ENCODE data around the gene RAB5B. TPM values are rescaled to one million over a fixed set of nuclear protein-coding genes. Genes with fewer than 3 reads are reported as not detected.

The RAB5B gene
- total and polyA plus RNA-seq, 7 donors: 82.8 to 113 (median 101) TPM

DNA sequence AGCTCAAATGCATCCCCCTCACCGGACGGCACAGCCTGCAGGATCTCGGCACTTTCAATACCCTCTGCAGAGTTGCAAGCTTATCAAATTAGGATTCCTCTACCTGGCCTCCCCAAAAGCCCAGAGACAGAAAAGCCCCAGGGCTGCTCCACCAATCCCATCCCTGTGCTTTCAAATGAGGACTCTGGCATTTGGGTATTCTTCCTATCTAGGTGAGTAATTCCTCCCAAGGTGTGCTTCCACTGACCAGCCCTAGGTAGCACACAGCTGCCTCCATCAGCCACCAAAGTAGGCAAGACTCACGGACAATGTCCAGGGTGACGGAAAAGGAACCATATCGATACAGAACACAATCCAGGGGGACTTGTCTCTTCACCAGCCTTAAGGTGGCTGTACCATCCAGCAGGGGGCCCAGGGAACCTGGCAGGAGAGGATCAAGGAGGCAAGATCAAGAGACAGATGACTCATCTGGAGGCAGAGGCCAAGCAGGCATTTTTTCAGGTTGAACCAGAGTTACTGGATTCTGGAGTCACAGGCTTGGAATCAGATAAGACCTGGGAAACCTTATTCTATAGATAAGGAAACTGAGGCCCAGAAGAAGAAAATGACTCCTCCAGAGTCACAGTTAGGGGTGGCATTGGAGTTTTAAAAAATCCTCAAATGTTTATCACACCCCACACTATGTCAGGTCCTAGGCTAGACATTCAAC lies 17.9 kb upstream of the RAB5B start:
- peaks cover 0 to 25% (median 12%) of the 10 kb centered on the region in 4 donors for H3K36me3 ChIP-seq
- WGBS, 2 donors: 91 to 94% methylated on average over 6 of the region's 6 CpGs
- H3K4me1 ChIP-seq: no peaks in the 10 kb centered on the region
- DNase-seq: no peak
- no peak overlapping the region for H3K27ac ChIP-seq
- H3K27me3 ChIP-seq: no peaks in the 10 kb centered on the region
- H3K4me3 ChIP-seq: no peak overlapping the region
- no peak for TF ChIP-seq EP300 (IDR thresholded peaks at IDR 0.05)
- TF ChIP-seq POLR2AphosphoS5 (IDR thresholded peaks at IDR 0.05): no peak
- TF ChIP-seq, protein P1, sequence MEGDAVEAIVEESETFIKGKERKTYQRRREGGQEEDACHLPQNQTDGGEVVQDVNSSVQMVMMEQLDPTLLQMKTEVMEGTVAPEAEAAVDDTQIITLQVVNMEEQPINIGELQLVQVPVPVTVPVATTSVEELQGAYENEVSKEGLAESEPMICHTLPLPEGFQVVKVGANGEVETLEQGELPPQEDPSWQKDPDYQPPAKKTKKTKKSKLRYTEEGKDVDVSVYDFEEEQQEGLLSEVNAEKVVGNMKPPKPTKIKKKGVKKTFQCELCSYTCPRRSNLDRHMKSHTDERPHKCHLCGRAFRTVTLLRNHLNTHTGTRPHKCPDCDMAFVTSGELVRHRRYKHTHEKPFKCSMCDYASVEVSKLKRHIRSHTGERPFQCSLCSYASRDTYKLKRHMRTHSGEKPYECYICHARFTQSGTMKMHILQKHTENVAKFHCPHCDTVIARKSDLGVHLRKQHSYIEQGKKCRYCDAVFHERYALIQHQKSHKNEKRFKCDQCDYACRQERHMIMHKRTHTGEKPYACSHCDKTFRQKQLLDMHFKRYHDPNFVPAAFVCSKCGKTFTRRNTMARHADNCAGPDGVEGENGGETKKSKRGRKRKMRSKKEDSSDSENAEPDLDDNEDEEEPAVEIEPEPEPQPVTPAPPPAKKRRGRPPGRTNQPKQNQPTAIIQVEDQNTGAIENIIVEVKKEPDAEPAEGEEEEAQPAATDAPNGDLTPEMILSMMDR (IDR thresholded peaks at IDR 0.05): no peak
- TF ChIP-seq POLR2A (IDR thresholded peaks at IDR 0.05): no peak
- no peaks in the 10 kb centered on the region for H3K9me3 ChIP-seq
- intact Hi-C loops (cut with DNase I): no loop called here

- Histone ChIP-seq H3K4me3 (no peak overlapping the region), H3K27me3 (no peaks in the 10 kb centered on the region), H3K27ac (no peak overlapping the region), H3K4me1 (no peaks in the 10 kb centered on the region), H3K36me3 (peaks cover 0 to 14% (median 6%) of the 10 kb centered on the region in 4 donors), H3K9me3 (no peaks in the 10 kb centered on the region)
- intact Hi-C loops (cut with DNase I): no loop called here
- TF ChIP-seq EP300 (IDR thresholded peaks at IDR 0.05) (no peak), POLR2AphosphoS5 (IDR thresholded peaks at IDR 0.05) (no peak), POLR2A (IDR thresholded peaks at IDR 0.05) (no peak)
- TF ChIP-seq, protein P1 (IDR thresholded peaks at IDR 0.05): no peak
- WGBS, 2 donors: 40 to 74% methylated on average over 5 of the region's 5 CpGs
- no peak for DNase-seq
These were observed 16.6 kb upstream of the RAB5B start for GRCh38 chr12:55957106-55957859.

DNA sequence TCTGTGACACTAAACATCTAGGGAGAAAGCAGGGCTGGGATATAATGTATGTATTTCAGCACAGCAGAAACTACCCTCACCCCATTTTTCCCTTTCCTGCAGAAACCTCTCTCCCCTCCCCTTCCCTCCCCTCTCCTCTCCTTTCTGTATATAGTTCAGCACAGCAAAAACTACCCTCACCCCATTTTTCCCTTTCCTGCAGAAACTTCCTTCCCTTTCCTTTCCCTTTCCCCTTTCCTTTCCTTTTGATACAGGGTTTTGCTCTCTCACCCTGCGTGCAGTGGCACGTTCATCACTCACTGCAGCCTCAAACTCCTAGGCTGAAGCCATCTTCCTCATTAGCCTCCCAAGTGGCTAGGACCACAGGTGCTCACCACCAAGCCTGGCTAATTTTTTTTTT lies 10.1 kb upstream of the RAB5B start:
- no peak overlapping the region for H3K4me3 ChIP-seq
- H3K9me3 ChIP-seq: no peaks in the 10 kb centered on the region
- peaks cover 0 to 19% (median 15%) of the 10 kb centered on the region in 4 donors for H3K4me1 ChIP-seq
- H3K27ac ChIP-seq: no peak overlapping the region
- no peak for DNase-seq
- H3K27me3 ChIP-seq: no peaks in the 10 kb centered on the region
- no peaks in the 10 kb centered on the region for H3K36me3 ChIP-seq
- intact Hi-C loops (cut with DNase I): no loop called here
- 85% methylated on average over 2 of the region's 2 CpGs for WGBS, 2 donors
- TF ChIP-seq POLR2A (IDR thresholded peaks at IDR 0.05) (no peak), POLR2AphosphoS5 (IDR thresholded peaks at IDR 0.05) (no peak), EP300 (IDR thresholded peaks at IDR 0.05) (no peak)
- TF ChIP-seq, protein P1 (IDR thresholded peaks at IDR 0.05): no peak

- DNase-seq: no peak
- Histone ChIP-seq H3K4me1 (peaks cover 0 to 19% (median 15%) of the 10 kb centered on the region in 4 donors), H3K27ac (no peak overlapping the region), H3K27me3 (no peaks in the 10 kb centered on the region), H3K4me3 (no peak overlapping the region), H3K36me3 (peaks cover 0 to 7% (median 0%) of the 10 kb centered on the region in 4 donors), H3K9me3 (no peaks in the 10 kb centered on the region)
- intact Hi-C loops (cut with DNase I): no loop called here
- 87 to 92% methylated on average over 5 of the region's 5 CpGs for WGBS, 2 donors
- TF ChIP-seq, protein P1 (IDR thresholded peaks at IDR 0.05): no peak
- TF ChIP-seq EP300 (IDR thresholded peaks at IDR 0.05) (no peak), POLR2AphosphoS5 (IDR thresholded peaks at IDR 0.05) (no peak), POLR2A (IDR thresholded peaks at IDR 0.05) (no peak)
These were observed 8.6 kb upstream of the RAB5B start for GRCh38 chr12:55965240-55965639.

Data from sigmoid colon (tissue), 7 donors.